GM18517 (cell line): ENCODE data around the gene DRC7.

Experiments
- ATAC-seq: cut with Tn5 transposase; IDR thresholded peaks from one replicate; pipeline ENCODE4 v1.9.1; 2021; ENCODE audit warnings: mild to moderate bottlenecking, moderate library complexity; ENCODE audit not compliant: unreplicated experiment

The DRC7 gene

GRCh38 chr16:57690782-57691471 is 3.7 kb upstream of the DRC7 start:
- no peak for ATAC-seq

- no peak for ATAC-seq
These were observed 2.0 kb upstream of the DRC7 start for GRCh38 chr16:57692636-57693035.

- no peak for ATAC-seq
These were observed 1.1 kb upstream of the DRC7 start for GRCh38 chr16:57693550-57693949.

GRCh38 chr16:57694231-57694724 is 328 bp upstream of the DRC7 start:
- no peak for ATAC-seq

- no peak for ATAC-seq
These were observed 1.1 kb downstream of the DRC7 start for GRCh38 chr16:57695680-57696069.

- ATAC-seq: no peak
These were observed 1.6 kb downstream of the DRC7 start for GRCh38 chr16:57696240-57696639.

- ATAC-seq: no peak
These were observed 3.4 kb downstream of the DRC7 start for GRCh38 chr16:57697896-57698537.

- ATAC-seq: no peak
These were observed 4.3 kb downstream of the DRC7 start for GRCh38 chr16:57698812-57699405.

GRCh38 chr16:57699481-57699880 is 4.9 kb downstream of the DRC7 start:
- ATAC-seq: no peak

GRCh38 chr16:57699899-57700298 is 5.3 kb downstream of the DRC7 start:
- ATAC-seq: no peak

GRCh38 chr16:57700781-57701551 is 6.4 kb downstream of the DRC7 start:
- ATAC-seq: no peak

- ATAC-seq: no peak
These were observed 7.3 kb downstream of the DRC7 start for GRCh38 chr16:57701759-57702371.

- ATAC-seq: no peak
These were observed 8.9 kb downstream of the DRC7 start for GRCh38 chr16:57703416-57704010.

GRCh38 chr16:57704011-57704904 is 9.7 kb downstream of the DRC7 start:
- no peak for ATAC-seq

GRCh38 chr16:57704905-57705852 is 10.6 kb downstream of the DRC7 start:
- ATAC-seq: no peak

- ATAC-seq: no peak
These were observed 12.1 kb downstream of the DRC7 start for GRCh38 chr16:57706717-57707116.

- no peak for ATAC-seq
These were observed 12.7 kb downstream of the DRC7 start for GRCh38 chr16:57707331-57707730.

GRCh38 chr16:57708168-57708567 is 13.6 kb downstream of the DRC7 start:
- ATAC-seq: no peak
